AG09319 (cell line): ENCODE data around the gene KCNK3.

Experiments
- DNase-seq: peaks from one replicate; pipeline ENCODE4 v3.0.0-alpha.2; 2010; ENCODE audit warnings: low read depth; ENCODE audit errors: extremely low read depth
- TF ChIP-seq, protein P1 (sequence below): IDR thresholded peaks from 2 replicates; pipeline ENCODE4 v1.5.1; 2011; ENCODE audit warnings: low read depth, mild to moderate bottlenecking, inconsistent platforms, low read length, moderate library complexity

Gene KCNK3

DNA sequence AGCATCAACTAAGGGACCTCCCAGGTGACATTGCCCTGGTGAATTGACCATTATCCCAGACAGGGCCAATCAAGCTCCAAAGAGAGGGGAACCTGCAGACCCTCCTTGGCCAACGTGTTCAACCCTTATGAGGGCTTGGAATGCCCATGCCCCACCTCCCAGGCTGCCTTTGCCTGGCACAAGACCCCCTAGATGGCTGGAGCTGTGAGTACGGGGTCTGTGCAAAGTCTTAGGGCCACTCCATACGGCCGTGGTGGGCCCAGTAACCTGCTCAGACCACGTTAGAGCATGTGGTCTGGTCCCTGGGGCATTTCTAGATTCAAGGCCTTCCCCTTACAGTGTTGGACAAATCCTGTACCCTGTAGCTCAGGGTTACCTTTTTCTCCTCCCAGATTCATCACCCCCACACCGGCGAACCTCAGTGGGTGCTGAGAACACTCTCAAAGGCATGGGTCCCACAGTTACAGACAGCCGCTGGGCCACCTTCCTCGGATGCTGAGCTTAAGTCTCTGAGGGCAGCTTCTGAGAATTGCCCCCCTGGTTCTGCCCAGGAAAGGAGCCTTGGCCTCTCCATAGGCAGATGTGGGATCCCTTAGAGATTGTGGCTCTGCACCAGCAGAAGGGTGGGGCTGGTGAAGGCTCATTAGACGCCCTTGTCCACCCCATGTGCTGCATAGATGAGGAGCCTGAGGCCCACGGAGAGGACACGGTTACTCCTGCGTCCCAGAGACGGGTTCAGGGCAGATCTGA, 18.3 kb upstream of the KCNK3 start:
- DNase-seq, result no peak
- TF ChIP-seq, protein P1, sequence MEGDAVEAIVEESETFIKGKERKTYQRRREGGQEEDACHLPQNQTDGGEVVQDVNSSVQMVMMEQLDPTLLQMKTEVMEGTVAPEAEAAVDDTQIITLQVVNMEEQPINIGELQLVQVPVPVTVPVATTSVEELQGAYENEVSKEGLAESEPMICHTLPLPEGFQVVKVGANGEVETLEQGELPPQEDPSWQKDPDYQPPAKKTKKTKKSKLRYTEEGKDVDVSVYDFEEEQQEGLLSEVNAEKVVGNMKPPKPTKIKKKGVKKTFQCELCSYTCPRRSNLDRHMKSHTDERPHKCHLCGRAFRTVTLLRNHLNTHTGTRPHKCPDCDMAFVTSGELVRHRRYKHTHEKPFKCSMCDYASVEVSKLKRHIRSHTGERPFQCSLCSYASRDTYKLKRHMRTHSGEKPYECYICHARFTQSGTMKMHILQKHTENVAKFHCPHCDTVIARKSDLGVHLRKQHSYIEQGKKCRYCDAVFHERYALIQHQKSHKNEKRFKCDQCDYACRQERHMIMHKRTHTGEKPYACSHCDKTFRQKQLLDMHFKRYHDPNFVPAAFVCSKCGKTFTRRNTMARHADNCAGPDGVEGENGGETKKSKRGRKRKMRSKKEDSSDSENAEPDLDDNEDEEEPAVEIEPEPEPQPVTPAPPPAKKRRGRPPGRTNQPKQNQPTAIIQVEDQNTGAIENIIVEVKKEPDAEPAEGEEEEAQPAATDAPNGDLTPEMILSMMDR, result no peak

GRCh38 chr2:26674771-26675170, 17.8 kb upstream of the KCNK3 start:
- TF ChIP-seq, protein P1, result no peak
- no peak for DNase-seq

DNA sequence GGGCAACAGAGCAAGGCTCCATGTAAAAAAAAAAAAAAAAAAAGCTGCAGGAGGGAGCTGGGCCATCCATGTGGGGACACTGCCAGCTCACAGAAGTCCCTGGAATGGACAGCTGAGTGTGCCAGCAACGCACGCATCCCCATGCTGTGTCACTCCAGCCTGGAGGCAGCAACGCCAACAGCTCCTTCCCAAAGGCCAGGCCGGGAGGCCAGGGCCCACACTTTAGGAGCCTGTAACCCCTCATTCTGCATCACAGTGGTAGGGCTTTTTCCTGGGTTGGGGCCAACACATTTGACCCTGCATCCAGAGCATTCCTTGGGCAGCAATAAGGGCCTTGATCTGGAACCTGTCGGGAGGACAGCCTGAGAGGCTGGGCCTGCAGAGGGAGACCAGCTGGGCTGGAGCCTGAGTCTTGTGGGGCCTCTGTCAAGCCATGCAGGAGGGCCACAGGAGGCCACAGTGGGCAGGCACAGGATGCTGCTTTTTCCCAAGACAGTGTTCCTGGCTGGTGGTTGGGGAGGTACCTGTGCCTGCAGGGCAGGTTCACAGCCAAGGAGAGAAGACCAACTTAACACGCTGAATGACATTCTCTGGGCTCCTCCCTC, 16.8 kb upstream of the KCNK3 start:
- no peak for DNase-seq

GRCh38 chr2:26678035-26678434, 14.5 kb upstream of the KCNK3 start:
- TF ChIP-seq, protein P1, result no peak
- DNase-seq, result no peak

More for the DNA sequence above, 16.8 kb upstream of the KCNK3 start:
- TF ChIP-seq, protein P1, result no peak

DNA sequence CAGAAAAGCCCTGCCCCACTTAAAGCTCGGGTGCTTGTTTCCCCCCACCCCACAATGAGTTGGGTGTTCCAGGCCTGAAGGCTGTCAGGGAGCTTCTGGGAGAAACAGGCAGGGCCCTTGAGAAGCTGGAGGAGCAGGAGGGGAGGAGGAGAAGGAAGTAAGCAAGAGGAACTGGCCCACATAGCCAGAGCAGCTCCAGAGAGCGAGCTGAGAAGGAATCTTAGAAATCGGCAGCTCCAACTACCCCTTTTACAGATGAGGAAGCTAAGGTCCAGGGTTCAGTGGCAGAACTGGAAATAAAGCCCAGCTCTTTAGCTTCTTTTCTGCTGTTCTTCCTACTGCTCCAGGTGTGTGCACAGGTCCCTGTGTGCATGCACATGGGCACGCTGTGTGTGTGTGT, 12.7 kb upstream of the KCNK3 start:
- TF ChIP-seq, protein P1, result no peak
- no peak for DNase-seq

GRCh38 chr2:26681656-26682055, 10.9 kb upstream of the KCNK3 start:
- TF ChIP-seq, protein P1, result no peak
- no peak for DNase-seq

GRCh38 chr2:26682155-26682554, 10.4 kb upstream of the KCNK3 start:
- TF ChIP-seq, protein P1, result no peak
- DNase-seq, result no peak
